H9 (cell line): ENCODE measurements around the gene KLF11. TPM values are rescaled to one million over a fixed set of nuclear protein-coding genes. Genes with fewer than 3 reads are reported as not detected.

Source experiments
- DNase-seq: peaks from one replicate; pipeline ENCODE4 v3.0.0-alpha.2; 2017
- H2AFZ ChIP-seq: one replicate; pipeline ENCODE4 v1.6.1; 2013; ENCODE audit warnings: mild to moderate bottlenecking, low read length, control low read depth, moderate library complexity
- H2AK5ac ChIP-seq: 2 replicates; pipeline ENCODE4 v1.6.1; 2013; ENCODE audit warnings: low read length, control low read depth, mixed read lengths; ENCODE audit not compliant: insufficient read length
- H2BK120ac ChIP-seq: one replicate; pipeline ENCODE4 v1.6.1; 2013; ENCODE audit warnings: low read depth, mild to moderate bottlenecking, low read length, control low read depth, inconsistent platforms; ENCODE audit not compliant: poor library complexity, severe bottlenecking
- H2BK12ac ChIP-seq: 2 replicates; pipeline ENCODE4 v1.6.1; 2013; ENCODE audit warnings: low read length, control low read depth, mixed read lengths, low read depth; ENCODE audit not compliant: insufficient read length
- H2BK15ac ChIP-seq: 2 replicates; pipeline ENCODE4 v1.6.1; 2013; ENCODE audit warnings: low read depth, low read length, control low read depth
- H2BK20ac ChIP-seq: one replicate; pipeline ENCODE4 v1.6.1; 2013; ENCODE audit warnings: low read depth, mild to moderate bottlenecking, low read length, control low read depth, inconsistent platforms; ENCODE audit not compliant: poor library complexity, severe bottlenecking
- H2BK5ac ChIP-seq: 2 replicates; pipeline ENCODE4 v1.6.1; 2013; ENCODE audit warnings: low read length, control low read depth, mixed read lengths; ENCODE audit not compliant: insufficient read length
- H3K14ac ChIP-seq: 2 replicates; pipeline ENCODE4 v1.6.1; 2013; ENCODE audit warnings: low read length, control low read depth; ENCODE audit not compliant: insufficient read depth
- H3K18ac ChIP-seq: 2 replicates; pipeline ENCODE4 v1.6.1; 2013; ENCODE audit warnings: low read depth, mild to moderate bottlenecking, mixed read lengths, low read length, control low read depth; ENCODE audit not compliant: insufficient read length
- H3K23ac ChIP-seq: 2 replicates; pipeline ENCODE4 v1.6.1; 2013; ENCODE audit warnings: low read length, control low read depth, mixed read lengths, low read depth; ENCODE audit not compliant: insufficient read length
- H3K23me2 ChIP-seq: 2 replicates; pipeline ENCODE4 v1.6.1; 2013; ENCODE audit warnings: low read depth, mild to moderate bottlenecking, mixed read lengths, low read length, control low read depth; ENCODE audit not compliant: insufficient read length, poor library complexity, severe bottlenecking
- H3K27ac ChIP-seq: 2 replicates; pipeline ENCODE4 v1.5.1; 2013; ENCODE audit warnings: low read length, control low read depth, mixed read lengths, low read depth; ENCODE audit not compliant: insufficient read length
- H3K27me3 ChIP-seq: 2 replicates; pipeline ENCODE4 v1.6.1; 2013; ENCODE audit warnings: low read length, control low read depth, inconsistent platforms; ENCODE audit not compliant: insufficient read depth
- H3K4ac ChIP-seq: 2 replicates; pipeline ENCODE4 v1.6.1; 2013; ENCODE audit warnings: low read depth, mild to moderate bottlenecking, control low read depth, inconsistent platforms, low read length, moderate library complexity
- H3K4me1 ChIP-seq: 2 replicates; pipeline ENCODE4 v1.6.1; 2013; ENCODE audit warnings: low read length, control low read depth, inconsistent platforms; ENCODE audit not compliant: insufficient read depth
- H3K4me2 ChIP-seq: 2 replicates; pipeline ENCODE4 v1.6.1; 2013; ENCODE audit warnings: low read length, control low read depth, mixed read lengths; ENCODE audit not compliant: insufficient read length, insufficient read depth
- H3K56ac ChIP-seq: 2 replicates; pipeline ENCODE4 v1.6.1; 2013; ENCODE audit warnings: low read depth, mild to moderate bottlenecking, mixed read lengths, low read length, control low read depth; ENCODE audit not compliant: insufficient read length
- H3K79me1 ChIP-seq: 2 replicates; pipeline ENCODE4 v1.6.1; 2013; ENCODE audit warnings: low read depth, mild to moderate bottlenecking, moderate library complexity, low read length, control low read depth, inconsistent platforms; ENCODE audit not compliant: insufficient read depth, poor library complexity, severe bottlenecking
- H3K79me2 ChIP-seq: 2 replicates; pipeline ENCODE4 v1.6.1; 2013; ENCODE audit warnings: low read length, control low read depth, inconsistent platforms; ENCODE audit not compliant: insufficient read depth
- H3K9ac ChIP-seq: 2 replicates; pipeline ENCODE4 v1.6.1; 2013; ENCODE audit warnings: low read length, control low read depth, mixed read lengths; ENCODE audit not compliant: insufficient read length; ENCODE audit errors: extremely low read depth
- H3K9me3 ChIP-seq: one replicate; pipeline ENCODE4 v1.6.1; 2013; ENCODE audit warnings: low read depth, low read length, inconsistent platforms; ENCODE audit not compliant: control insufficient read depth
- H3T11ph ChIP-seq: one replicate; pipeline ENCODE4 v1.6.1; 2013; ENCODE audit warnings: mild to moderate bottlenecking, low read length, control low read depth, inconsistent platforms
- H4K20me1 ChIP-seq: one replicate; pipeline ENCODE4 v1.6.1; 2013; ENCODE audit not compliant: control insufficient read depth, insufficient read length, insufficient read depth
- H4K5ac ChIP-seq: 2 replicates; pipeline ENCODE4 v1.6.1; 2013; ENCODE audit warnings: low read depth, mild to moderate bottlenecking, mixed read lengths, low read length, control low read depth; ENCODE audit not compliant: insufficient read length
- H4K8ac ChIP-seq: replicated peaks from 2 replicates; pipeline ENCODE4 v1.6.1; 2013; ENCODE audit warnings: low read length, control low read depth, mixed read lengths, low read depth; ENCODE audit not compliant: insufficient read length
- H4K91ac ChIP-seq: 2 replicates; pipeline ENCODE4 v1.6.1; 2013; ENCODE audit warnings: low read depth, mild to moderate bottlenecking, moderate library complexity, mixed read lengths, low read length, control low read depth; ENCODE audit not compliant: insufficient read length
- H3K27ac Mint-ChIP-seq, 3 experiments: 2 replicates in 2 of 3; 3 replicates in 1 of 3; pipeline ENCODE4 v1.8.0; 2020 to 2021; ENCODE audit warnings: mixed read lengths in 3 of 3, mild to moderate bottlenecking in 1 of 3, moderate library complexity in 1 of 3
- H3K27me3 Mint-ChIP-seq: 2 replicates; pipeline ENCODE4 v1.8.0; 2021; ENCODE audit warnings: low read depth, mild to moderate bottlenecking, moderate library complexity, mixed read lengths
- H3K36me3 Mint-ChIP-seq, 3 experiments: 2 replicates in 2 of 3; 3 replicates in 1 of 3; pipeline ENCODE4 v1.8.0; 2020 to 2021; ENCODE audit warnings: low read depth in 3 of 3, mixed read lengths in 3 of 3; ENCODE audit not compliant: insufficient read depth in 1 of 3
- H3K4me1 Mint-ChIP-seq, 2 experiments: 2 replicates each; pipeline ENCODE4 v1.8.0; 2020; ENCODE audit warnings: mixed read lengths in 2 of 2
- H3K4me3 Mint-ChIP-seq, 2 experiments: 2 replicates in 1 of 2; 3 replicates in 1 of 2; pipeline ENCODE4 v1.8.0; 2020 to 2021; ENCODE audit warnings: mild to moderate bottlenecking in 2 of 2, mixed read lengths in 2 of 2, moderate library complexity in 1 of 2
- H3K9me3 Mint-ChIP-seq, 2 experiments: 2 replicates in 1 of 2; 3 replicates in 1 of 2; pipeline ENCODE4 v1.8.0; 2020; ENCODE audit warnings: mild to moderate bottlenecking in 2 of 2, mixed read lengths in 2 of 2, moderate library complexity in 1 of 2
- CTCF ChIP-seq: fragments of 200-600 bp; sonication (generic); conservative IDR thresholded peaks from 3 replicates; pipeline ENCODE4 v1.8.0; 2021; ENCODE audit warnings: antibody characterized with exemption, mild to moderate bottlenecking
- WGBS: extraction: QIAGEN DNeasy Blood & Tissue Kit; methylation state at CpG from one replicate; pipeline ENCODE4 v1.1.7; 2013; ENCODE audit warnings: missing lambda C conversion rate, low lambda C conversion rate, mixed read lengths; ENCODE audit not compliant: insufficient read length; ENCODE audit errors: extremely low coverage; 5-methylcytosine and 5-hydroxymethylcytosine counted together
- total RNA-seq: library from RNA; stranded (reverse); gene quantifications from 2 replicates; pipeline ENCODE4 v1.2.1, GENCODE V29; 2021

The KLF11 gene
- total RNA-seq, 1 experiment from 2014 or later: 15.5 TPM

GRCh38 chr2:10029875-10030223 lies 13.5 kb upstream of the KLF11 start:
- WGBS: no CpG with 5 or more reads among the region's 7 CpGs

More at GRCh38 chr2:10029875-10030223, 13.5 kb upstream of the KLF11 start:
- Histone ChIP-seq H2AFZ (no peak overlapping the region), H3K79me2 (no peaks in the 10 kb centered on the region), H3K23ac (no peak overlapping the region), H2BK120ac (no peak overlapping the region), H3K9me3 (no peaks in the 10 kb centered on the region), H3K23me2 (no peaks in the 10 kb centered on the region), H2BK5ac (no peak overlapping the region), H3K14ac (no peak overlapping the region), H2AK5ac (no peak overlapping the region), H3K27ac (no peak overlapping the region), H2BK20ac (no peak overlapping the region), H4K20me1 (no peaks in the 10 kb centered on the region), H3K79me1 (no peaks in the 10 kb centered on the region), H3K4me2 (no peak overlapping the region), H2BK15ac (no peak overlapping the region), H3K18ac (no peak overlapping the region), H2BK12ac (no peak overlapping the region), H3T11ph (no peak overlapping the region), H4K8ac (no peak overlapping the region), H4K5ac (no peak overlapping the region), H3K56ac (no peak overlapping the region), H3K4me1 (peaks cover 4% of the 10 kb centered on the region; the same call in 1 of the 2 replicates), H3K9ac (no peak overlapping the region), H3K27me3 (no peaks in the 10 kb centered on the region), H3K4ac (no peak overlapping the region), H4K91ac (no peak overlapping the region)
- Mint-ChIP-seq H3K36me3 (no peaks in the 10 kb centered on the region), H3K27me3 (peaks cover 2% of the 10 kb centered on the region; the same call in 1 of the 2 replicates), H3K9me3 (no peaks in the 10 kb centered on the region; a peak in 1 of 5 replicates), H3K27ac (no peak overlapping the region), H3K4me1 (peaks cover 12 to 32% of the 10 kb centered on the region in 2 experiments), H3K4me3 (peak overlapping the region in 1 of 2 experiments; percentile 52; a peak in 2 of 5 replicates)
- no peak for DNase-seq
- TF ChIP-seq CTCF: no peak
